GM04503 (cell line): ENCODE data around the gene GFPT2.
A peak's percentile ranks its signal among the peaks of the same experiment; 100 is the strongest.

Source experiments
- DNase-seq: peaks from one replicate; pipeline ENCODE4 v3.0.0-alpha.2; 2012; ENCODE audit warnings: low read depth

Gene GFPT2

GRCh38 chr5:180353048-180353979, at the start of gene GFPT2:
GFPT2 (minus strand) TSS chr5:180353336; CDS start chr5:180353217, 119 bp downstream.
- DNase-seq = no peak

- DNase-seq = no peak
Observed at GRCh38 chr5:180402716-180403115, 49.6 kb upstream of the GFPT2 start.

DNA sequence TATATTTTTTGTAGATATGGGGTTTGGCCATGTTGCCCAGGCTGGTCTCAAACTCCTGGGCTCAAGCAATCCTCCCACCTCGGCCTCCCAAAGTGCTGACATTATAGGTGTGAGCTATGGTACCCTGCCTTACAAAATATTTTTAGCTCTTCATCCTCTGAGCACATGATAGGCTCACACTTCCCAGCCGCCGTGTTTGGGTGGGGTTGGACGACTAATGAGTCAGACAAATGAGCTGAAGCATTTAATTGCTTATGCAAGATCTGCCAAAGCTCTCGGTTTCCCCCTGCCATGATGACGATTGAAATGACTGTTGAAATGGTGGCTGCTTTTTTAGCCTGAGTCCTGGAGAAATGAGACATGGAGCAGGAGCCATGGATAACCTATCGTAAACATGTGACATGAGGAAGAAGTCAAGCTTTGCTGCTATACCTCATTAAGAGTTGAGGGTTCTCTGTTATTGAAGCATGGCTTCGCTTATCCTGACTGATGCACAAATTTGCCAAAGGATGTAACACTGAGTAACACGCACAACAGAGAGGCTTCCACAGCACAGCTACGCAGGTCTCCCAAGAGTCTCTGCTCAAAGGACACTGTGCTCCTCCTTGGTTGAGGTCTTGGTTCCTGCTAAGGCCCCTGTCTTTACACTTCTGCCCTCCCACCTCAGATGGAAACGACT, 48.2 kb upstream of the GFPT2 start:
- DNase-seq = no peak

DNA sequence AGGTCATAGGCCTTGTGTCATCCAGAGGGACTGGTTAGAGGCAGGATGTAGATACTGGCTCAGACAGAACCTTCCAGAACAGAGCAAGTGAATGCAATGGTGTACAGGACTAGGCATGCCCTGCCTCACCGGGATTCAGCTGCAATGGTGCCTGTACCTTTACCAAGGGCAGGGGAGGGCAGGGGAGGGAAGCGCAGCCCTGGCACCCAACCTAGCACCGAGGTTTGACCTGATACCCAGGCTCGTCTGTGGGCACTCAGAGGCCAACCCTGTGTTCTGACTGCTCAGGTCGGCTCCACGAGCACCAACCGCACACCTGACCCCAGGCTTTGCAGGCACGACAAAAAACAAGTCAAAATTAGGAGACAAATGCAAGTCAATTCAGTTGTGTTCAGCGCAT, 47.3 kb upstream of the GFPT2 start:
- DNase-seq = no peak

DNA sequence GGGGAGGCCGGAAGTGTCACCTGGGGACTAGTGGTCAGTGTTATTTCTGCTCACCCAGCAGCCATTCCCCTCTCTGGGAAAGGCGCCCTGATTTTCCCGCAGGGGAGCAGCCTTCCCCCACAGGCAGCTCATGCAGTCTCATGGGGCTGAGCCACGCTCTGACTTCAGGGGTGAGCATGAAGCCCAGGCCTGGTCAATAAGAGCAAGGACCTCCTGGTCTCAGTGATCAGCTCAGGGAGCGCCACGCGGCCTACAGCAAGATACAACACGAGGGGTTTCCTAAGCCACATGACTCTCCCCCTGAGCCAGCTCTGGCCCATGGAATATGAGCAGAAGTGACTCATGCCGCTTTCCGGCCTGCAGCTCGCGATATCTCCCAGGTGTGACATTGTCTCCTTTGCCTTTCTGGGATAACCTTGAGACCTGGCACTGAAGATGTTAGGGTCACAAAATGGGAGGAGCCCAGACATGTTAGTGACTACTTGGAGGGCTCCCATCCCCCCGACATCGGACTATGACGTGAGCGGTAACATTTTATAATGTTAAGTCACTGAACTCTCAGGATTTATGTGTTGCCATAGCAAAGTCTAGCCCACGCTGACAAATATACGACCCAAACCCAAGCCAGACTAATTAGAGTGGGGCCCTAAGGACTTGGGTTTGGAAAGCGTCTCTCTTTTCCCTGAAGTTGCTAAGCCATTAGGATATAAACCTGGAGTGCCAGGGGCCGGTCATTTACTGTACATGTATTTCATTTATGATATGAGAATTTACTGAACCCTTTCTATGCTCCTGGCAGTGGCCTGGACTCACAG, 46.5 kb upstream of the GFPT2 start:
- DNase-seq = no peak

- DNase-seq = no peak
Observed at GRCh38 chr5:180396926-180397325, 43.8 kb upstream of the GFPT2 start.

- DNase-seq = peak; percentile 6
Observed at GRCh38 chr5:180395540-180396274, 42.6 kb upstream of the GFPT2 start.

DNA sequence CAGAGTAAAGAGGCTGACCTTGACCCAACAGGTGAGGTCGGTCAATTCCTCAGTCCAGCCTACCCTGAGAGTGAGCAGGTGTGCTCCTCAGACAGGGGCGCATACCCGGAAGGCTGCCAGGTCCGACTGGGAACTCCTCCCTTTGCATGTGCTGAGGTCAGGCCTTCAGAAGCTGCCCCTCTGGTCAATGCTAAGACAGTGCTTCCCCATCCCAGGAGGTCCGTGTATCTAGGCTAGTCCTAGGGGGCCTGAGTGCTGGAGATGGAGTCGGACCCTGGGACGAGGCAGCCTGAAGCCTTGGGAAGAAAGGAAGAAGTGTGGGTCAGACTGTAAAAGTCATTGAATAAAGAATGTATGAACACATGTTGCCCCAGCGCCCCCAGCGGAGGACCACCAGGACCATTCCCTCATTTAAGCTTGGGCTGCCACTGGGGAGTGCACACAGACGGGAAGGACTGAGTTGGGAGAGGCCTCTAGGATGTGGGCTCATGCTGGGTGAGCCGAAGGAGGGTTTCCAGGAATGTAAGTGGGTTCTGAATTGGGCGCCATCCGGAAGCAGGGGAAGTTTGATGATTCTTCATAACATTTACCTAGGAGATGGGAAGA, 41.0 kb upstream of the GFPT2 start:
- no peak for DNase-seq

DNA sequence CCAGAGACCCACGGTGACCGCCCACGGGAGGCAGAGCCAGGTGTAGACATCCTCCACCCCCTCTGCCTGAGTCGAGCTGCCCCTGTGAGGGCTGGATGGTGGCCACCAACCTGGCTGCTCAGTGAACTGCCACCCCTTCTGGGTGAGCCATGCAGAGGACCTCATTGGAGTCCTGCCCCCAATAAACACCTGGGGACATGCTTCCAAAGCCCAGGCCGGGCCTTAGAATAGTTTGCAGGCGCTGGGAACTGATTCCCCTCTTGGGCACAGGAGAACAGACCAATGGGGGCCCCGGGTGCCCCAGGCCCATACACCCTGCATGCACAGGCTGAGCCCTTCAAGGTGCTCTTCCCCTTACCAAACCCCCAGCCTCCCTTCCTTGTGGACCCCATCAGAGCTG, 38.1 kb upstream of the GFPT2 start:
- no peak for DNase-seq

GRCh38 chr5:180390441-180391190, 37.5 kb upstream of the GFPT2 start:
- DNase-seq = no peak

DNA sequence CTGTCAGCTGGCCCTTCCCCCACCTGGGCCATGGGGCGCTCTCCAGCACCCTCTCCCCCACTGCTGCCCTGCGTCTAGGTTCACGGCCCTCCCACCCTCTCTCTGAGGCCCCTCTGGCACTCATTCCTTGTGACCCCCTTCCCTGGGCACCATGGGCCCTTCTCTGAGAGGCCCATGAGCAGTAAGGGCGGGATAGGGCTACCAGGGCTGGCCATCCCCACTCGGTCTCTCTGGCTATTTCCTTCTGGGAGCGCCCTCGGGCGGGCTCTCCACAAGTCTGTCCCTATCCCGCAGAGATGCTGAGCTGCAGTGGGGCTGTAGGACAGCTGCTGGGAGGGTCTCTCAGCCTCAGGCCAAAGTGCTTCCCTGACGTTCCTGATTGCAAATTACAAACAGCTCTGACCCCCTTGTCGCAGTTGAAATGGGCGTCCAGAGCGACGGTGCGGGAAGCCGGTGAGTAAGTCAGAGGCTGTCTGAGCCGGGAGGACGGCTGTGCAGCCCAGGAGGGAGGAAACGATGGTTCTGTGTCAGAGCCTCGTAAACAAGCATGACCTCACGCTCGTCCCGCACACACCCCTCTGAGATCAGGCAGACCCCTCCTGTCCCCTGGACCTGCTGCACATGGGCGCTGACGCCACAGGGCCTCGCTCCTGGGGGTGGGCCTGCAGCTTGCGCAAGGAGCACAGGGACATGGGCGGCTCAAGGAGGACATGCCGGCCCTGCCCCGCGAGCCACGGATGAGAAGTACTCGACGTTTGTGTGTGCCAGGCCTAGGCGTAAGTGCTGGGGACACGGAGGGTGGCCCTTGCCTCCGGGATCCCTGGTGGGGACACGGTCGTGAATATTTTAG, 36.3 kb upstream of the GFPT2 start:
- no peak for DNase-seq

DNA sequence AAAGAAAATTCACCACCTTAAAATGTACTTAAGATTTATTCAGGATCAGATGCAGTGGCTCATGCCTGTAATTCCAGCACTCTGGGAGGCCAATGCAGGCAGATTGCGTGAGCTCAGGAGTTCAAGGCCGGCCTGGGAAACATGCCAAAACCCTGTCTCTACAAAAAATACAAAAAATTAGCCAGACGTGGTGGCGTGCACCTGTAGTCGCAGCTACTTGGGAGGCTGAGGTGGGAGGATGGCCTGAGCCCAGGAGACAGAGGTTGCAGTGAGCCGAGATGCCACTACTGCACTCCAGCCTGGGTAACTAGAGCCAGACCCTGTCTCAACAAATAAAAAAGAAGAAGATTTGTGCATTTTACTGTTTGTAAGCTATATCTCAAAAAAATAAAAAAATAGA, 34.7 kb upstream of the GFPT2 start:
- no peak for DNase-seq

- no peak for DNase-seq
Observed at GRCh38 chr5:180382926-180383325, 29.8 kb upstream of the GFPT2 start.

- DNase-seq = no peak
Observed at GRCh38 chr5:180381851-180382480, 28.8 kb upstream of the GFPT2 start.

- no peak for DNase-seq
Observed at GRCh38 chr5:180381428-180381827, 28.3 kb upstream of the GFPT2 start.

- no peak for DNase-seq
Observed at GRCh38 chr5:180380856-180381255, 27.7 kb upstream of the GFPT2 start.

DNA sequence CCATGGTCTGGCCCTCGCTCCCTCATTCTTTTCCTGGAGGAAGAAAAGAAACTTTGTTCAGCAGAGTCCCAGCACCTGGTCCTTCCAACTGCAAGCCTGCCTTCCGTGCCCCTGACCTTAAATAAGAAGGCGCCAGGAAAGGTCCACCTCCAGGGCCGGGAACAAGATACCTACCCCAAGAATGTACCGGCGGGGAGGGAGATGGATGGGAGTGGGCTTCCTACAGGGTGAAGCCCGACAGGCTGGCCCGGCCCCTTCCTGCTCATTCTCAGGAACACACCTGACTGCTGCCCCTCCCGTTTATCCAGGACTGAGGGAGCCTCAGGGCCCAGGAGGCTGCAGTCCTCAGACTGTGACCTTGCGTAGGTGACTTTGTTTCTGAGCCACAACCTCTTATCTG, 27.3 kb upstream of the GFPT2 start:
- no peak for DNase-seq

DNA sequence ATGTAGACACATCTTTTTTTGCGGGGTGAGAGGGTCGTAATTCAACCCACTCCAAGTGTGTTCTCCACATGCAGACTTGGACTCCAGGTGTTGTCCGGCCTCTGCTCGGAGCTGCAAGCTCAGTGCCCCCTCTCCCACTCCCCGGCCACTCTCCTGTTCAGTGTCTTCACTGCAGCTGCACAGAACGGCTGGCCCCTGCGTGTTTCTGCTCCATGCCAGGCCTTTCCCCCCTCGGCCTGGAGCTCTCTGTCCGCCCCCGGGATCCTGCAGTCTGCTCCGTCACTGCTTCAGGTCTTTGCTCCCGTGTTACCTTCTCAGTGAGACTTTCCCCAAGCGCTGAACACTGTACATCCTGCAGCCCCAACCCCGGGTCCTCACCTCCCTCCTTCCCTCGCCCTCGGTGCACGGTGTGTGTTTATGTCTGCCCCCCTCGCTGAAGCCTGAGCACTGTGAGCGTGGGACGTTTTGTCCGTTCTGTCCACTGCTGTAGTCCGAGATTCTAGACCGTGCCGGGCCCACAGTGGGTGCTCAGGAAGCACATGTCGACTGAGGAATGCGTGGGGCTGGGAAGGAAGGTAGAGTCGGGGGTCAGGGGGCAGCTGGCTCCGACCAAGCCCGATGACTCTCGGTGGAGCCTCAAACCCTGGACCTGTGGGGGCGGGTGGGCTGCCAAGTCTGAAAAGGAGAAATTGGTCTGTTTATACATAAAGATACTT, 26.4 kb upstream of the GFPT2 start:
- no peak for DNase-seq
